T-helper 1 cell treated with Interleukin-12 subunit alpha and Interleukin-12 subunit beta and Interleukin-4 antibody, amounts not matched to agents 30 μg/mL and 1 μg/mL, for 36 hours (primary cell): ENCODE measurements around the gene TNFAIP8.

Source experiments
- H3K27ac Mint-ChIP-seq: one replicate; pipeline ENCODE4 v1.8.0; 2021; ENCODE audit warnings: mild to moderate bottlenecking, mixed read lengths
- H3K27me3 Mint-ChIP-seq: one replicate; pipeline ENCODE4 v1.8.0; 2021; ENCODE audit warnings: low read depth, mixed read lengths
- H3K36me3 Mint-ChIP-seq: one replicate; pipeline ENCODE4 v1.8.0; 2021; ENCODE audit warnings: low read depth, mixed read lengths
- H3K4me1 Mint-ChIP-seq: one replicate; pipeline ENCODE4 v1.8.0; 2021; ENCODE audit warnings: low read depth, mixed read lengths
- H3K4me3 Mint-ChIP-seq: one replicate; pipeline ENCODE4 v1.8.0; 2021; ENCODE audit warnings: mild to moderate bottlenecking, moderate library complexity, mixed read lengths
- H3K9me3 Mint-ChIP-seq: one replicate; pipeline ENCODE4 v1.8.0; 2021; ENCODE audit warnings: mixed read lengths

The TNFAIP8 gene

GRCh38 chr5:119361594-119362125 lies 5.8 kb downstream of the TNFAIP8 start:
- peaks cover 3% of the 10 kb centered on the region for H3K9me3 Mint-ChIP-seq
- peaks cover 44% of the 10 kb centered on the region for H3K36me3 Mint-ChIP-seq
- no peaks in the 10 kb centered on the region for H3K27me3 Mint-ChIP-seq
- peak overlapping the region; percentile 2 for H3K4me3 Mint-ChIP-seq
- H3K4me1 Mint-ChIP-seq = peaks cover 87% of the 10 kb centered on the region
- peak overlapping the region; percentile 78 for H3K27ac Mint-ChIP-seq

GRCh38 chr5:119362714-119363113 lies 6.9 kb downstream of the TNFAIP8 start:
- peaks cover 86% of the 10 kb centered on the region for H3K4me1 Mint-ChIP-seq
- no peak overlapping the region for H3K4me3 Mint-ChIP-seq
- no peaks in the 10 kb centered on the region for H3K27me3 Mint-ChIP-seq
- H3K27ac Mint-ChIP-seq = peak overlapping the region; percentile 55
- peaks cover 42% of the 10 kb centered on the region for H3K36me3 Mint-ChIP-seq
- peaks cover 3% of the 10 kb centered on the region for H3K9me3 Mint-ChIP-seq

- Mint-ChIP-seq H3K36me3 (peaks cover 42% of the 10 kb centered on the region), H3K9me3 (peaks cover 3% of the 10 kb centered on the region), H3K4me1 (peaks cover 87% of the 10 kb centered on the region), H3K27me3 (no peaks in the 10 kb centered on the region), H3K4me3 (no peak overlapping the region), H3K27ac (peak overlapping the region; percentile 55)
These were observed 7.5 kb downstream of the TNFAIP8 start for GRCh38 chr5:119363271-119363670.

- Mint-ChIP-seq H3K27me3 (no peaks in the 10 kb centered on the region), H3K4me3 (no peak overlapping the region), H3K27ac (peak overlapping the region; percentile 37), H3K36me3 (peaks cover 42% of the 10 kb centered on the region), H3K9me3 (peaks cover 3% of the 10 kb centered on the region), H3K4me1 (peaks cover 86% of the 10 kb centered on the region)
These were observed 8.1 kb downstream of the TNFAIP8 start for GRCh38 chr5:119363936-119364335.

GRCh38 chr5:119365847-119366539 lies 10.2 kb downstream of the TNFAIP8 start:
- no peaks in the 10 kb centered on the region for H3K27me3 Mint-ChIP-seq
- peak overlapping the region; percentile 30 for H3K4me3 Mint-ChIP-seq
- peaks cover 3% of the 10 kb centered on the region for H3K9me3 Mint-ChIP-seq
- peaks cover 79% of the 10 kb centered on the region for H3K4me1 Mint-ChIP-seq
- H3K27ac Mint-ChIP-seq = peak overlapping the region; percentile 96
- peaks cover 44% of the 10 kb centered on the region for H3K36me3 Mint-ChIP-seq

GRCh38 chr5:119366540-119366881 lies 10.7 kb downstream of the TNFAIP8 start:
- H3K4me1 Mint-ChIP-seq = peaks cover 78% of the 10 kb centered on the region
- peak overlapping the region; percentile 11 for H3K4me3 Mint-ChIP-seq
- peak overlapping the region; percentile 96 for H3K27ac Mint-ChIP-seq
- peaks cover 3% of the 10 kb centered on the region for H3K9me3 Mint-ChIP-seq
- H3K27me3 Mint-ChIP-seq = no peaks in the 10 kb centered on the region
- H3K36me3 Mint-ChIP-seq = peaks cover 48% of the 10 kb centered on the region

- Mint-ChIP-seq H3K27ac (peak overlapping the region; percentile 96), H3K36me3 (peaks cover 42% of the 10 kb centered on the region), H3K4me1 (peaks cover 68% of the 10 kb centered on the region), H3K4me3 (peak overlapping the region; percentile 80), H3K27me3 (no peaks in the 10 kb centered on the region), H3K9me3 (peaks cover 3% of the 10 kb centered on the region)
These were observed 11.9 kb downstream of the TNFAIP8 start for GRCh38 chr5:119367502-119368237.

- Mint-ChIP-seq H3K4me1 (peaks cover 66% of the 10 kb centered on the region), H3K27ac (peak overlapping the region; percentile 96), H3K27me3 (no peaks in the 10 kb centered on the region), H3K9me3 (peaks cover 3% of the 10 kb centered on the region), H3K4me3 (peak overlapping the region; percentile 80), H3K36me3 (peaks cover 43% of the 10 kb centered on the region)
These were observed 12.4 kb downstream of the TNFAIP8 start for GRCh38 chr5:119368238-119368630.

- no peaks in the 10 kb centered on the region for H3K27me3 Mint-ChIP-seq
- H3K4me3 Mint-ChIP-seq = no peak overlapping the region
- H3K36me3 Mint-ChIP-seq = peaks cover 38% of the 10 kb centered on the region
- H3K4me1 Mint-ChIP-seq = peaks cover 56% of the 10 kb centered on the region
- no peak overlapping the region for H3K27ac Mint-ChIP-seq
- no peaks in the 10 kb centered on the region for H3K9me3 Mint-ChIP-seq
These were observed 14.7 kb downstream of the TNFAIP8 start for GRCh38 chr5:119370486-119370885.

- H3K4me3 Mint-ChIP-seq = no peak overlapping the region
- peaks cover 34% of the 10 kb centered on the region for H3K36me3 Mint-ChIP-seq
- peaks cover 50% of the 10 kb centered on the region for H3K4me1 Mint-ChIP-seq
- H3K27me3 Mint-ChIP-seq = no peaks in the 10 kb centered on the region
- peak overlapping the region; percentile 23 for H3K27ac Mint-ChIP-seq
- H3K9me3 Mint-ChIP-seq = no peaks in the 10 kb centered on the region
These were observed 15.3 kb downstream of the TNFAIP8 start for GRCh38 chr5:119371146-119371545.

GRCh38 chr5:119373449-119373858 lies 17.6 kb downstream of the TNFAIP8 start:
- Mint-ChIP-seq H3K4me3 (no peak overlapping the region), H3K27me3 (no peaks in the 10 kb centered on the region), H3K27ac (peak overlapping the region; percentile 8), H3K36me3 (peaks cover 39% of the 10 kb centered on the region), H3K9me3 (no peaks in the 10 kb centered on the region), H3K4me1 (peaks cover 45% of the 10 kb centered on the region)

- Mint-ChIP-seq H3K27me3 (no peaks in the 10 kb centered on the region), H3K9me3 (no peaks in the 10 kb centered on the region), H3K4me1 (peaks cover 41% of the 10 kb centered on the region), H3K27ac (no peak overlapping the region), H3K36me3 (peaks cover 33% of the 10 kb centered on the region), H3K4me3 (no peak overlapping the region)
These were observed 19.1 kb downstream of the TNFAIP8 start for GRCh38 chr5:119374901-119375300.

- Mint-ChIP-seq H3K27me3 (no peaks in the 10 kb centered on the region), H3K27ac (no peak overlapping the region), H3K36me3 (peaks cover 33% of the 10 kb centered on the region), H3K9me3 (no peaks in the 10 kb centered on the region), H3K4me1 (peaks cover 40% of the 10 kb centered on the region), H3K4me3 (no peak overlapping the region)
These were observed 21.2 kb downstream of the TNFAIP8 start for GRCh38 chr5:119377066-119377465.

GRCh38 chr5:119378075-119378700 lies 22.4 kb downstream of the TNFAIP8 start:
- peaks cover 42% of the 10 kb centered on the region for H3K4me1 Mint-ChIP-seq
- no peaks in the 10 kb centered on the region for H3K27me3 Mint-ChIP-seq
- H3K9me3 Mint-ChIP-seq = no peaks in the 10 kb centered on the region
- H3K4me3 Mint-ChIP-seq = no peak overlapping the region
- H3K27ac Mint-ChIP-seq = peak overlapping the region; percentile 46
- peaks cover 30% of the 10 kb centered on the region for H3K36me3 Mint-ChIP-seq
